ENCODE measurements around the gene MRPL46. TPM values are rescaled to one million over a fixed set of nuclear protein-coding genes. Genes with fewer than 3 reads are reported as not detected.
A peak's percentile ranks its signal among the peaks of the same experiment; 100 is the strongest.
"Not testable (repeated sequence)": the region's sequence is repeated elsewhere in the genome, so short reads cannot be mapped to it uniquely, and the experiment has no call there.

MRPL46 gene
- total and polyA plus RNA-seq, 2 experiments from 2014 or later, result 32.9 to 59.4 TPM

DNA sequence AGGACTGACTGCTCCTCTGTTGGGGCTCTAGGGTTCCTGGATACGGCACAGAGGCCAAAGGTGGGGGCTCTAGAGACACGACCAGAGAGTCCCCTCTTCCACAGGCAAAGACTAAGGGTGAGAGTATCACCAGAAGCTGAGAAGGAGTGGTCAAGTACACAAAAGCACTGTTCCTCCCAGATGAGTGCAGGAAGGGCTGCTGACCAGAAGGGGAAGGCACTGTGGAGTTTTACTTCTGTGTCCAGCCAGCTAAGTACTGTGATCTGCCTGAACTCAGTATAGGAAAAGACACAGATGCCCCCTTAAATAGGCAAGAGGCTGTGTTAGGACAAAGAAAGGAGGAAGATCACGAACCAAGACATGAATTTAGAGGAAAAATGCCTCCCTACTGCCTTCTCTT, 12.0 kb upstream of the MRPL46 start:
- H3K9me3 ChIP-seq (ENCODE audit: low read depth), result no peaks in the 10 kb centered on the region
- H3K27me3 ChIP-seq, result no peaks in the 10 kb centered on the region
- H3K27ac ChIP-seq, result no peak overlapping the region
- no peak for TF ChIP-seq CTCF (IDR thresholded peaks at IDR 0.05; ENCODE audit: low read depth, low read length)
- H3K4me1 ChIP-seq (ENCODE audit: low read depth), result no peaks in the 10 kb centered on the region
- peaks cover 17% of the 10 kb centered on the region for H3K36me3 ChIP-seq
- no peak overlapping the region for H3K4me3 ChIP-seq
- DNase-seq (ENCODE audit: low read depth in 1 of 2, low spot score in 1 of 2), result no peak

GRCh38 chr15:88477904-88478303, 10.7 kb upstream of the MRPL46 start:
- H3K27me3 ChIP-seq, result no peaks in the 10 kb centered on the region
- no peak for TF ChIP-seq CTCF (IDR thresholded peaks at IDR 0.05; ENCODE audit: low read depth, low read length)
- no peak for DNase-seq (ENCODE audit: low read depth in 1 of 2, low spot score in 1 of 2)
- H3K27ac ChIP-seq, result no peak overlapping the region
- no peaks in the 10 kb centered on the region for H3K4me1 ChIP-seq (ENCODE audit: low read depth)
- no peak overlapping the region for H3K4me3 ChIP-seq
- no peaks in the 10 kb centered on the region for H3K9me3 ChIP-seq (ENCODE audit: low read depth)
- H3K36me3 ChIP-seq, result peaks cover 26% of the 10 kb centered on the region

- no peak for DNase-seq (ENCODE audit: low read depth in 1 of 2, low spot score in 1 of 2)
- Histone ChIP-seq H3K9me3 (ENCODE audit: low read depth) (no peaks in the 10 kb centered on the region), H3K36me3 (peaks cover 28% of the 10 kb centered on the region), H3K4me1 (ENCODE audit: low read depth) (no peaks in the 10 kb centered on the region), H3K4me3 (no peak overlapping the region), H3K27me3 (no peaks in the 10 kb centered on the region), H3K27ac (no peak overlapping the region)
- TF ChIP-seq CTCF (IDR thresholded peaks at IDR 0.05; ENCODE audit: low read depth, low read length), result no peak
Measured at GRCh38 chr15:88477126-88477525, 9.9 kb upstream of the MRPL46 start.

DNA sequence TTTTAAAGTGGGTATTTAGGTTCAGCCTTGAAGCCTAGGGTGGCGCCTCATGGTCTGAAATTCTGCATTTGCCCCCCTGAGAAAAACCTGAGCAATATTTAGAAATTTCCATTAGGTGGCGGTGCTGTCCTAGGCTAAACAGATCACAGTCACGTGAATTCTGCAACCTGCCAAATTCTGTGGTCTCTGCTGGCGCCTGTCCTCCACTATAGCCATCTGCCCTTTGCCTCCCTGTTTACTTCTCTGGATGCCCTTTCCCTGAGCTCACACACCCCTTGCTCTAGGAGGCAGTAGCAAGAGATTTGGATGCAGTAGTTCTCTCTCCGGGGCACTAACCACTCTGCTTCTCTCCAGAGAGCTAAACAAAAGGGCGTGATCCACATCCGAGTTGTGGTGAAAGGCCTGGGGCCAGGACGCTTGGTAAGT, 9.5 kb upstream of the MRPL46 start:
- Histone ChIP-seq H3K4me1 (ENCODE audit: low read depth) (no peaks in the 10 kb centered on the region), H3K36me3 (peaks cover 32% of the 10 kb centered on the region), H3K4me3 (no peak overlapping the region), H3K9me3 (ENCODE audit: low read depth) (no peaks in the 10 kb centered on the region), H3K27me3 (no peaks in the 10 kb centered on the region), H3K27ac (no peak overlapping the region)
- peak; percentile 63 for TF ChIP-seq CTCF (IDR thresholded peaks at IDR 0.05; ENCODE audit: low read depth, low read length)
- peak; percentile 63 to 74 for DNase-seq (ENCODE audit: low read depth in 1 of 2, low spot score in 1 of 2)

- not testable (repeated sequence) for H3K27ac ChIP-seq; H3K27me3 ChIP-seq; DNase-seq (ENCODE audit: low read depth in 1 of 2, low spot score in 1 of 2); H3K4me1 ChIP-seq (ENCODE audit: low read depth); H3K4me3 ChIP-seq; H3K9me3 ChIP-seq (ENCODE audit: low read depth)
- H3K36me3 ChIP-seq, result peaks cover 32% of the 10 kb centered on the region
Measured at GRCh38 chr15:88473661-88474293, 6.6 kb upstream of the MRPL46 start.

- H3K4me1 ChIP-seq (ENCODE audit: low read depth), result no peaks in the 10 kb centered on the region
- TF ChIP-seq CTCF (IDR thresholded peaks at IDR 0.05; ENCODE audit: low read depth, low read length), result no peak
- H3K4me3 ChIP-seq, result no peak overlapping the region
- no peaks in the 10 kb centered on the region for H3K9me3 ChIP-seq (ENCODE audit: low read depth)
- DNase-seq (ENCODE audit: low read depth in 1 of 2, low spot score in 1 of 2), result no peak
- H3K27ac ChIP-seq, result no peak overlapping the region
- H3K36me3 ChIP-seq, result peaks cover 23% of the 10 kb centered on the region
- no peaks in the 10 kb centered on the region for H3K27me3 ChIP-seq
Measured at GRCh38 chr15:88472225-88472624, 5.0 kb upstream of the MRPL46 start.

Data from cardiac muscle cell (in vitro differentiated cells and primary cell).